T-helper 1 cell treated with Interleukin-12 subunit alpha and Interleukin-12 subunit beta and Interleukin-4 antibody, amounts not matched to agents 30 ng/mL and 1 ng/mL, for 36 hours (primary cell): ENCODE measurements around the gene ZNF599. TPM values are rescaled to one million over a fixed set of nuclear protein-coding genes. Genes with fewer than 3 reads are reported as not detected.

Experiments
- intact Hi-C: fragments of 100-400 bp; cut with micrococcal nuclease; formaldehyde crosslinking; loops from one replicate; pipeline ENCODE4 v1.15.1; 2024
- total RNA-seq: library from RNA; stranded (reverse); gene quantifications from 2 replicates; pipeline ENCODE4 v1.2.3, GENCODE V29; 2022

Gene ZNF599
- total RNA-seq, 1 donor from 2014 or later: 3.5 TPM

GRCh38 chr19:34757441-34757840 is 15.6 kb downstream of the ZNF599 start:
- intact Hi-C loops: no loop called here

GRCh38 chr19:34744896-34745690 is 27.9 kb downstream of the ZNF599 start:
- intact Hi-C loops: no loop called here

- intact Hi-C loops: loop anchor here (2.0 to 5.0 kb wide), 2 partner anchors 228 to 1198 kb away; no protein-coding TSS in a partner anchor
These were observed 38.4 kb downstream of the ZNF599 start for GRCh38 chr19:34734537-34735103.

GRCh38 chr19:34733746-34734536 is 39.1 kb downstream of the ZNF599 start, which contains the start of gene ZNF181:
Gene ZNF181 (plus strand): TSS chr19:34734243. CDS start chr19:34735038, 795 bp downstream.
- intact Hi-C loops: loop anchor here (1.0 to 5.0 kb wide), 7 partner anchors 39 to 1198 kb away; partner anchors contain the start of genes GRAMD1A, SCGB2B2, ZNF302 and ZNF599

- intact Hi-C loops: loop anchor here (1.0 to 5.0 kb wide), 6 partner anchors 40 to 1199 kb away; partner anchors contain the start of genes GRAMD1A, SCGB2B2, ZNF302 and ZNF599
These were observed 39.7 kb downstream of the ZNF599 start for GRCh38 chr19:34733266-34733745.

- intact Hi-C loops: loop anchor here (1.0 to 5.0 kb wide), 6 partner anchors 41 to 1200 kb away; partner anchors contain the start of genes GRAMD1A, SCGB2B2, ZNF302 and ZNF599
These were observed 40.3 kb downstream of the ZNF599 start for GRCh38 chr19:34732612-34733211.

GRCh38 chr19:34731964-34732363 is 41.1 kb downstream of the ZNF599 start:
- intact Hi-C loops: loop anchor here (5.0 kb wide), 1 partner anchor 1200 kb away; no protein-coding TSS in a partner anchor

- intact Hi-C loops: loop anchor here (5.0 kb wide), 1 partner anchor 1201 kb away; no protein-coding TSS in a partner anchor
These were observed 41.8 kb downstream of the ZNF599 start for GRCh38 chr19:34731019-34731829.

- intact Hi-C loops: loop anchor here (5.0 kb wide), 1 partner anchor 1962 kb away; the partner anchor contains the start of gene ZNF567
These were observed 47.6 kb downstream of the ZNF599 start for GRCh38 chr19:34725400-34725799.

GRCh38 chr19:34722353-34722752 is 50.7 kb downstream of the ZNF599 start:
- intact Hi-C loops: no loop called here

- intact Hi-C loops: no loop called here
These were observed 57.7 kb downstream of the ZNF599 start for GRCh38 chr19:34715357-34715756.

GRCh38 chr19:34713262-34713637 is 59.8 kb downstream of the ZNF599 start:
- intact Hi-C loops: loop anchor here (2.0 to 5.0 kb wide), 4 partner anchors 36 to 936 kb away; partner anchors contain the start of genes SCGB2B2 and ZNF302

GRCh38 chr19:34712395-34713261 is 60.4 kb downstream of the ZNF599 start:
- intact Hi-C loops: loop anchor here (1.0 to 5.0 kb wide), 6 partner anchors 36 to 935 kb away; partner anchors contain the start of genes SCGB2B2 and ZNF302

GRCh38 chr19:34711890-34712289 is 61.1 kb downstream of the ZNF599 start:
- intact Hi-C loops: loop anchor here (1.0 to 5.0 kb wide), 6 partner anchors 35 to 935 kb away; partner anchors contain the start of genes SCGB2B2 and ZNF302
